ENCODE results near the gene NELFB. TPM values are rescaled to one million over a fixed set of nuclear protein-coding genes. Genes with fewer than 3 reads are reported as not detected.
"Not testable (repeated sequence)": the region's sequence is repeated elsewhere in the genome, so short reads cannot be mapped to it uniquely, and the experiment has no call there.

Gene NELFB
- total RNA-seq, 1 donor from 2014 or later = 38.9 TPM

- ATAC-seq; intact Hi-C loops (cut with DNase I); DNase-seq (ENCODE audit: low spot score): not testable (repeated sequence)
These were observed 11.9 kb upstream of the NELFB start for GRCh38 chr9:137243266-137243625.

GRCh38 chr9:137243626-137244485, 11.3 kb upstream of the NELFB start:
- no peak for DNase-seq (ENCODE audit: low spot score)
- intact Hi-C loops (cut with DNase I) = no loop called here
- no peak for ATAC-seq

- no peak for ATAC-seq
- no peak for DNase-seq (ENCODE audit: low spot score)
- intact Hi-C loops (cut with DNase I) = no loop called here
These were observed 10.4 kb upstream of the NELFB start for GRCh38 chr9:137244486-137245449.

GRCh38 chr9:137245450-137246421, 9.4 kb upstream of the NELFB start:
- no peak for DNase-seq (ENCODE audit: low spot score)
- ATAC-seq = no peak
- intact Hi-C loops (cut with DNase I) = no loop called here

GRCh38 chr9:137247135-137247915, 7.8 kb upstream of the NELFB start:
- no peak for ATAC-seq
- no peak for DNase-seq (ENCODE audit: low spot score)
- intact Hi-C loops (cut with DNase I) = no loop called here

- intact Hi-C loops (cut with DNase I) = no loop called here
- no peak for DNase-seq (ENCODE audit: low spot score)
- ATAC-seq = no peak
These were observed 7.3 kb upstream of the NELFB start for GRCh38 chr9:137247916-137248175.

GRCh38 chr9:137250329-137251193, 4.6 kb upstream of the NELFB start:
- ATAC-seq (no peak), DNase-seq (ENCODE audit: low spot score) (no peak)
- intact Hi-C loops (cut with DNase I) = no loop called here

GRCh38 chr9:137251194-137251461, 4.0 kb upstream of the NELFB start, which contains the start of gene STPG3:
Gene STPG3, plus strand, starts transcription at chr9:137251286. Its CDS starts 1 bp downstream, at chr9:137251287.
- intact Hi-C loops (cut with DNase I) = no loop called here
- ATAC-seq = no peak

GRCh38 chr9:137251490-137252268, 3.4 kb upstream of the NELFB start:
- ATAC-seq (no peak), DNase-seq (ENCODE audit: low spot score) (no peak)
- intact Hi-C loops (cut with DNase I) = no loop called here

More at GRCh38 chr9:137251194-137251461, 4.0 kb upstream of the NELFB start, which contains the start of gene STPG3:
- DNase-seq (ENCODE audit: low spot score) = no peak

- no peak for DNase-seq (ENCODE audit: low spot score)
- ATAC-seq = no peak
- intact Hi-C loops (cut with DNase I) = no loop called here
These were observed 2.3 kb upstream of the NELFB start for GRCh38 chr9:137252555-137253506.

- ATAC-seq (peak; percentile 1), DNase-seq (ENCODE audit: low spot score) (no peak)
- intact Hi-C loops (cut with DNase I) = no loop called here
These were observed 1.2 kb upstream of the NELFB start for GRCh38 chr9:137253717-137254623.

GRCh38 chr9:137255448-137256114, 454 bp downstream of the NELFB start:
- intact Hi-C loops (cut with DNase I) = no loop called here
- ATAC-seq (peak; percentile 3), DNase-seq (ENCODE audit: low spot score) (no peak)

- ATAC-seq = no peak
These were observed 1.2 kb downstream of the NELFB start for GRCh38 chr9:137256362-137256761.

GRCh38 chr9:137256856-137257255, 1.7 kb downstream of the NELFB start:
- intact Hi-C loops (cut with DNase I) = no loop called here
- DNase-seq (ENCODE audit: low spot score) = no peak
- ATAC-seq = no peak

More at GRCh38 chr9:137256362-137256761, 1.2 kb downstream of the NELFB start:
- intact Hi-C loops (cut with DNase I) = no loop called here
- DNase-seq (ENCODE audit: low spot score) = no peak

Measured in sciatic nerve (tissue), 2 donors.